IMR-90 (cell line): Measurements from ENCODE around the gene BCL11B.

ENCODE experiments used
- BHLHE40 ChIP-seq: fragments of 150-350 bp; IDR thresholded peaks from 2 replicates; pipeline ENCODE4 v1.6.1; 2016; ENCODE audit warnings: mild to moderate bottlenecking, low read depth, low read length
- CEBPB ChIP-seq: IDR thresholded peaks from 2 replicates; pipeline ENCODE4 v1.6.1; 2012; ENCODE audit warnings: low read depth, low read length, improper control_type of control experiment
- CHD1 ChIP-seq: IDR thresholded peaks from 2 replicates; pipeline ENCODE4 v1.6.1; 2012; ENCODE audit warnings: low read depth, low read length, improper control_type of control experiment
- CTCF ChIP-seq: conservative IDR thresholded peaks from 2 replicates; pipeline ENCODE4 v1.5.1; 2012; ENCODE audit warnings: mild to moderate bottlenecking, low read depth, low read length, improper control_type of control experiment
- FOS ChIP-seq: fragments of 150-350 bp; IDR thresholded peaks from 2 replicates; pipeline ENCODE4 v1.6.1; 2016; ENCODE audit warnings: low read depth, low read length
- MAFK ChIP-seq: IDR thresholded peaks from 2 replicates; pipeline ENCODE4 v1.6.1; 2012; ENCODE audit warnings: low read depth, low read length, improper control_type of control experiment
- MAZ ChIP-seq: IDR thresholded peaks from 2 replicates; pipeline ENCODE4 v1.6.1; 2012; ENCODE audit warnings: low read depth, mild to moderate bottlenecking, low read length, improper control_type of control experiment, moderate library complexity, borderline replicate concordance
- POLR2A ChIP-seq: IDR thresholded peaks from 2 replicates; pipeline ENCODE4 v1.6.1; 2012; ENCODE audit warnings: mild to moderate bottlenecking, low read depth, low read length
- RAD21 ChIP-seq: IDR thresholded peaks from 2 replicates; pipeline ENCODE4 v1.6.1; 2012; ENCODE audit warnings: low read length, improper control_type of control experiment
- RCOR1 ChIP-seq: IDR thresholded peaks from 2 replicates; pipeline ENCODE4 v1.6.1; 2012; ENCODE audit warnings: mild to moderate bottlenecking, low read length, improper control_type of control experiment; ENCODE audit not compliant: insufficient replicate concordance

- TF ChIP-seq BHLHE40 = no peak
- TF ChIP-seq CTCF = no peak
- no peak for TF ChIP-seq RAD21
- no peak for TF ChIP-seq MAFK
- no peak for TF ChIP-seq CHD1
- no peak for TF ChIP-seq POLR2A
- no peak for TF ChIP-seq RCOR1
- TF ChIP-seq CEBPB = no peak
- TF ChIP-seq FOS = no peak
- no peak for TF ChIP-seq MAZ
These were observed 23.2 kb downstream of the BCL11B start for GRCh38 chr14:99248761-99249171.
